Esophagus muscularis mucosa (tissue), 4 donors: ENCODE data around the gene PCDH9. TPM values are rescaled to one million over a fixed set of nuclear protein-coding genes. Genes with fewer than 3 reads are reported as not detected.

Source experiments
- DNase-seq: peaks from one replicate; pipeline ENCODE4 v3.0.0-alpha.2; 2017; ENCODE audit errors: extremely low spot score
- H3K27ac ChIP-seq, 4 donors: fragments of 200-600 bp; sonication (generic); replicated peaks in 1 of 4; 1 replicate in 3 of 4; 2 replicates in 1 of 4; pipeline ENCODE4 v1.5.1; 2016 to 2019; ENCODE audit warnings: mild to moderate bottlenecking in 1 of 4
- H3K27me3 ChIP-seq, 4 donors: fragments of 200-600 bp; sonication (generic); one replicate each; pipeline versions ENCODE4 v1.5.1 to v1.6.0; 2016 to 2019
- H3K36me3 ChIP-seq, 4 donors: fragments of 200-600 bp; sonication (generic); one replicate each; pipeline ENCODE4 v1.5.1; 2016 to 2019
- H3K4me1 ChIP-seq, 4 donors: fragments of 200-600 bp; sonication (generic); one replicate each; pipeline ENCODE4 v1.5.1; 2016 to 2019
- H3K4me3 ChIP-seq, 4 donors: fragments of 200-600 bp; sonication (generic); 1 replicate in 2 of 4; 2 replicates in 2 of 4; pipeline ENCODE4 v1.5.1; 2016 to 2019; ENCODE audit warnings: mild to moderate bottlenecking in 4 of 4, moderate library complexity in 1 of 4
- H3K9me3 ChIP-seq, 4 donors: fragments of 200-600 bp; sonication (generic); 1 replicate in 3 of 4; 2 replicates in 1 of 4; pipeline ENCODE4 v1.5.1; 2016 to 2019
- EP300 ChIP-seq: sonication (generic); formaldehyde crosslinking; IDR thresholded peaks from one replicate; pipeline ENCODE4 v1.6.1; 2017; ENCODE audit warnings: antibody characterized with exemption
- POLR2A ChIP-seq: fragments of 450-650 bp; IDR thresholded peaks from one replicate; pipeline ENCODE4 v1.6.1; 2017; ENCODE audit warnings: antibody characterized with exemption, moderate library complexity, mild to moderate bottlenecking, low read depth
- POLR2AphosphoS5 ChIP-seq, 2 donors: sonication (generic); formaldehyde crosslinking; IDR thresholded peaks; one replicate each; pipeline ENCODE4 v1.6.1; 2017; ENCODE audit warnings: antibody characterized with exemption in 2 of 2
- WGBS: methylation state at CpG from one replicate; pipeline ENCODE4 v1.1.5; 2018; 5-methylcytosine and 5-hydroxymethylcytosine counted together
- intact Hi-C: fragments of 100-400 bp; cut with DNase I; formaldehyde crosslinking; loops from one replicate; pipeline ENCODE4 v1.15.1; 2023
- total RNA-seq, 4 donors: library from RNA; depleted of rRNA; stranded (reverse); fragments of >200 nt; gene quantifications; one replicate each; pipeline versions ENCODE4 v1.1.0 to v1.2.1, GENCODE V29; 2016
- TF ChIP-seq, protein P1 (sequence below), 3 experiments: fragments of 200-600 bp in 2 of 3; fragments of 450-650 bp in 1 of 3; sonication (generic) in 2 of 3; IDR thresholded peaks; one replicate each; pipeline ENCODE4 v1.5.1; 2017 to 2019; ENCODE audit warnings: antibody characterized with exemption in 3 of 3, mild to moderate bottlenecking in 2 of 3, moderate library complexity in 1 of 3

The PCDH9 gene
- total RNA-seq, 4 donors from 2014 or later: 33.8 to 81.8 (median 49.1) TPM

DNA sequence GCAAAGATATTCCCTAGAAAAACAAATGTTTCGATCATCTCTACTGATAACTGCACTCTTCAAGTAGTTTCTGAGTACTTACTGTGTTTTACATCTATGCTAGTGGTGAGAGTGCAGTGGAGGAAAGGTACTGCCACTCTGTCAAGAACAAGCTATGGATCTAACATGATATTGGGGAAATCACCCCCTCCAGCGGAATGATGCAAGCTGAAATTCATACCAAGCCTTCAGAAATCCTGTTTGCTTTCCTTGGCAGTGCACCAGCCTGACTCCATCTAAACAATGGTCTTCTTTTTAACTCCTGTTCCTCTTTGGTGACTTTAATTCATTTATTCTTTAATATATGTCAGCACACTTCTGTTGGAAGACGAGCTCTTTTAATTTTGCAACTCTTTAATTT lies 238.0 kb downstream of the PCDH9 start:
- Histone ChIP-seq H3K27me3 (no peaks in the 10 kb centered on the region), H3K4me1 (peaks cover 0 to 40% (median 30%) of the 10 kb centered on the region in 4 donors), H3K36me3 (no peaks in the 10 kb centered on the region), H3K27ac (peak overlapping the region in 2 of 4 donors; percentile 11 to 42), H3K4me3 (no peak overlapping the region), H3K9me3 (no peaks in the 10 kb centered on the region)
- TF ChIP-seq EP300 (no peak), POLR2A (no peak), POLR2AphosphoS5 (IDR thresholded peaks at IDR 0.05) (no peak)
- TF ChIP-seq, protein P1, sequence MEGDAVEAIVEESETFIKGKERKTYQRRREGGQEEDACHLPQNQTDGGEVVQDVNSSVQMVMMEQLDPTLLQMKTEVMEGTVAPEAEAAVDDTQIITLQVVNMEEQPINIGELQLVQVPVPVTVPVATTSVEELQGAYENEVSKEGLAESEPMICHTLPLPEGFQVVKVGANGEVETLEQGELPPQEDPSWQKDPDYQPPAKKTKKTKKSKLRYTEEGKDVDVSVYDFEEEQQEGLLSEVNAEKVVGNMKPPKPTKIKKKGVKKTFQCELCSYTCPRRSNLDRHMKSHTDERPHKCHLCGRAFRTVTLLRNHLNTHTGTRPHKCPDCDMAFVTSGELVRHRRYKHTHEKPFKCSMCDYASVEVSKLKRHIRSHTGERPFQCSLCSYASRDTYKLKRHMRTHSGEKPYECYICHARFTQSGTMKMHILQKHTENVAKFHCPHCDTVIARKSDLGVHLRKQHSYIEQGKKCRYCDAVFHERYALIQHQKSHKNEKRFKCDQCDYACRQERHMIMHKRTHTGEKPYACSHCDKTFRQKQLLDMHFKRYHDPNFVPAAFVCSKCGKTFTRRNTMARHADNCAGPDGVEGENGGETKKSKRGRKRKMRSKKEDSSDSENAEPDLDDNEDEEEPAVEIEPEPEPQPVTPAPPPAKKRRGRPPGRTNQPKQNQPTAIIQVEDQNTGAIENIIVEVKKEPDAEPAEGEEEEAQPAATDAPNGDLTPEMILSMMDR (IDR thresholded peaks at IDR 0.05): no peak
- 59% methylated on average over 3 of the region's 3 CpGs for WGBS
- DNase-seq: no peak
- intact Hi-C loops: loop anchor here (10.0 kb wide), 1 partner anchor 233 kb away; no protein-coding TSS in a partner anchor

- H3K4me3 ChIP-seq: no peak overlapping the region
- TF ChIP-seq EP300 (no peak), POLR2AphosphoS5 (IDR thresholded peaks at IDR 0.05) (no peak)
- peaks cover 0 to 11% (median 2%) of the 10 kb centered on the region in 4 donors for H3K4me1 ChIP-seq
- H3K36me3 ChIP-seq: no peaks in the 10 kb centered on the region
- no peak for DNase-seq
- intact Hi-C loops: no loop called here
- H3K27me3 ChIP-seq: no peaks in the 10 kb centered on the region
- H3K9me3 ChIP-seq: no peaks in the 10 kb centered on the region
- H3K27ac ChIP-seq: no peak overlapping the region
Observed at GRCh38 chr13:66984241-66984640, 245.9 kb downstream of the PCDH9 start.

- 90% methylated on average over 7 of the region's 7 CpGs for WGBS
- DNase-seq: no peak
- H3K27me3 ChIP-seq: no peaks in the 10 kb centered on the region
- H3K36me3 ChIP-seq: no peaks in the 10 kb centered on the region
- H3K9me3 ChIP-seq: no peaks in the 10 kb centered on the region
- intact Hi-C loops: no loop called here
- H3K4me1 ChIP-seq: no peaks in the 10 kb centered on the region
- no peak overlapping the region for H3K27ac ChIP-seq
- TF ChIP-seq, protein P1 (IDR thresholded peaks at IDR 0.05): no peak
- TF ChIP-seq EP300 (no peak), POLR2AphosphoS5 (IDR thresholded peaks at IDR 0.05) (no peak), POLR2A (no peak)
- no peak overlapping the region for H3K4me3 ChIP-seq
Observed at GRCh38 chr13:66981912-66982311, 248.2 kb downstream of the PCDH9 start.

- DNase-seq: no peak
- no peak overlapping the region for H3K27ac ChIP-seq
- WGBS: 91% methylated on average over 4 of the region's 4 CpGs
- H3K9me3 ChIP-seq: no peaks in the 10 kb centered on the region
- H3K4me3 ChIP-seq: no peak overlapping the region
- TF ChIP-seq EP300: no peak
- TF ChIP-seq POLR2AphosphoS5 (IDR thresholded peaks at IDR 0.05): no peak
- TF ChIP-seq, protein P1 (IDR thresholded peaks at IDR 0.05): no peak
- TF ChIP-seq POLR2A: no peak
- intact Hi-C loops: no loop called here
- H3K36me3 ChIP-seq: no peaks in the 10 kb centered on the region
- H3K4me1 ChIP-seq: peaks cover 0 to 11% (median 0%) of the 10 kb centered on the region in 4 donors
- no peaks in the 10 kb centered on the region for H3K27me3 ChIP-seq
Observed at GRCh38 chr13:66977161-66977560, 253.0 kb downstream of the PCDH9 start.

GRCh38 chr13:66974889-66975288 lies 255.2 kb downstream of the PCDH9 start:
- TF ChIP-seq EP300: no peak
- TF ChIP-seq, protein P1 (IDR thresholded peaks at IDR 0.05): no peak
- Histone ChIP-seq H3K4me1 (peaks cover 0 to 12% (median 0%) of the 10 kb centered on the region in 4 donors), H3K27me3 (no peaks in the 10 kb centered on the region), H3K27ac (no peak overlapping the region), H3K36me3 (no peaks in the 10 kb centered on the region), H3K4me3 (no peak overlapping the region), H3K9me3 (no peaks in the 10 kb centered on the region)
- intact Hi-C loops: no loop called here
- DNase-seq: no peak
- 68% methylated on average over 1 of the region's 1 CpG for WGBS
